A549 (cell line): Measurements from ENCODE around the gene ACTG2. TPM values are rescaled to one million over a fixed set of nuclear protein-coding genes. Genes with fewer than 3 reads are reported as not detected.
A peak's percentile ranks its signal among the peaks of the same experiment; 100 is the strongest.

Experiments
- ATAC-seq, 2 experiments: fragments of 200-7000 bp in 1 of 2; fragments of >200 bp in 1 of 2; cut with Nextera tagmentation in 1 of 2; cut with Tn5 transposase in 1 of 2; 3 replicates each; pipeline versions ENCODE4 v1.8.0 to v1.9.1; 2018 to 2020; ENCODE audit warnings: mild to moderate bottlenecking in 1 of 2, moderate library complexity in 1 of 2
- CTCF ChIA-PET: fragments of 300-600 bp; sonication (Branson Sonifier 250); formaldehyde crosslinking; extraction: SDS; loops from one replicate; lab custom pipeline; 2021; ENCODE audit warnings: antibody characterized with exemption, inconsistent platforms; lab: Yijun Ruan, JAX
- POLR2A ChIA-PET: fragments of 350-600 bp; formaldehyde crosslinking; extraction: SDS; loops from one replicate; lab custom pipeline; 2021; ENCODE audit warnings: antibody characterized with exemption, inconsistent platforms; lab: Yijun Ruan, JAX
- DNase-seq, 2 experiments: peaks; one replicate each; pipeline versions ENCODE4 v3.0.0 to v3.0.0-alpha.2; 2011 to 2016; ENCODE audit warnings: low read depth in 1 of 2, low spot score in 1 of 2
- FAIRE-seq: peaks from 2 replicates; lab custom pipeline; 2011; peaks lifted over from hg19 to GRCh38; lab: Jason Lieb, UNC
- H3K27ac ChIP-seq, 2 experiments: fragments of >200 bp; sonication (Bioruptor Twin); formaldehyde crosslinking; 3 replicates each; pipeline ENCODE4 v1.5.1; 2016 to 2017
- H3K4me1 ChIP-seq: fragments of >200 bp; sonication (Bioruptor Twin); formaldehyde crosslinking; 3 replicates; pipeline ENCODE4 v1.6.1; 2016
- H3K4me2 ChIP-seq: fragments of >200 bp; sonication (Bioruptor Twin); formaldehyde crosslinking; 3 replicates; pipeline ENCODE4 v1.6.1; 2016
- H3K4me3 ChIP-seq: fragments of >200 bp; sonication (Bioruptor Twin); formaldehyde crosslinking; 3 replicates; pipeline ENCODE4 v1.5.1; 2016
- H3K9me3 ChIP-seq: fragments of >200 bp; sonication (Bioruptor Twin); formaldehyde crosslinking; 3 replicates; pipeline ENCODE4 v1.6.1; 2016
- BCL3 ChIP-seq: fragments of >200 bp; sonication (Bioruptor Twin); formaldehyde crosslinking; IDR thresholded peaks from 3 replicates; pipeline ENCODE4 v1.6.1; 2016
- BHLHE40 ChIP-seq: IDR thresholded peaks from 2 replicates; pipeline ENCODE4 v1.6.1; 2012; ENCODE audit warnings: low read depth, low read length, inconsistent platforms
- CEBPB ChIP-seq, 2 experiments: fragments of >200 bp in 1 of 2; sonication (Bioruptor Twin) in 1 of 2; formaldehyde crosslinking in 1 of 2; IDR thresholded peaks; 2 replicates each; pipeline ENCODE4 v1.6.1; 2012 to 2016
- CHD2 ChIP-seq: fragments of 150-350 bp; IDR thresholded peaks from 2 replicates; pipeline ENCODE4 v1.6.1; 2014; ENCODE audit warnings: low read length; ENCODE audit not compliant: partially characterized antibody
- CHD4 ChIP-seq: fragments of 200-600 bp; sonication (generic); IDR thresholded peaks from 2 replicates; pipeline ENCODE4 v1.6.1; 2016; ENCODE audit warnings: antibody characterized with exemption, mild to moderate bottlenecking, borderline replicate concordance
- EHMT2 ChIP-seq: fragments of 200-600 bp; sonication (generic); IDR thresholded peaks from 2 replicates; pipeline ENCODE4 v1.6.1; 2016; ENCODE audit warnings: antibody characterized with exemption, low read depth, mild to moderate bottlenecking, moderate library complexity
- ELK1 ChIP-seq: fragments of 150-350 bp; IDR thresholded peaks from 2 replicates; pipeline ENCODE4 v1.6.1; 2014; ENCODE audit warnings: low read depth, mild to moderate bottlenecking, low read length
- FOXS1 ChIP-seq: fragments of 250-450 bp; sonication (Bioruptor Pico); IDR thresholded peaks from 2 replicates; pipeline ENCODE4 v1.5.0; 2020; ENCODE audit warnings: mild to moderate bottlenecking, moderate library complexity
- HDAC2 ChIP-seq: fragments of 200-600 bp; sonication (generic); IDR thresholded peaks from 2 replicates; pipeline ENCODE4 v1.6.1; 2016
- HOXA7 ChIP-seq: fragments of 250-450 bp; sonication (Bioruptor Pico); IDR thresholded peaks from 2 replicates; pipeline ENCODE4 v1.5.0; 2020; ENCODE audit warnings: mild to moderate bottlenecking, moderate library complexity
- JUN ChIP-seq, 2 experiments: fragments of >200 bp; sonication (Bioruptor Twin); formaldehyde crosslinking; IDR thresholded peaks; 2 replicates in 1 of 2; 3 replicates in 1 of 2; pipeline ENCODE4 v1.6.1; 2016 to 2017
- KDM5A ChIP-seq: fragments of 200-600 bp; sonication (generic); IDR thresholded peaks from 2 replicates; pipeline ENCODE4 v1.6.1; 2016; ENCODE audit warnings: antibody characterized with exemption, mild to moderate bottlenecking
- MAX ChIP-seq: IDR thresholded peaks from 2 replicates; pipeline ENCODE4 v1.6.1; 2012
- MYC ChIP-seq: IDR thresholded peaks from 2 replicates; pipeline ENCODE4 v1.6.1; 2012; ENCODE audit warnings: mild to moderate bottlenecking, inconsistent platforms, low read length, improper control_type of control experiment, borderline replicate concordance
- NFE2L2 ChIP-seq: fragments of 150-350 bp; conservative IDR thresholded peaks from 2 replicates; pipeline ENCODE4 v1.6.1; 2014; ENCODE audit warnings: low read length
- NPAS2 ChIP-seq: fragments of 250-450 bp; sonication (Bioruptor Pico); IDR thresholded peaks from 2 replicates; pipeline ENCODE4 v1.8.0; 2022; ENCODE audit warnings: mild to moderate bottlenecking, moderate library complexity, borderline replicate concordance
- PBX3 ChIP-seq: IDR thresholded peaks from 2 replicates; pipeline ENCODE4 v1.6.1; 2012
- PHF8 ChIP-seq: fragments of 200-600 bp; sonication (generic); IDR thresholded peaks from 2 replicates; pipeline ENCODE4 v1.6.1; 2016; ENCODE audit warnings: low read depth, mild to moderate bottlenecking, antibody characterized with exemption, moderate library complexity, borderline replicate concordance
- POLR2A ChIP-seq: IDR thresholded peaks from 2 replicates; pipeline ENCODE4 v1.6.1; 2012; ENCODE audit warnings: mild to moderate bottlenecking, low read length
- RAD21 ChIP-seq, 2 experiments: fragments of >200 bp in 1 of 2; sonication (Bioruptor Twin) in 1 of 2; formaldehyde crosslinking in 1 of 2; IDR thresholded peaks in 1 of 2; conservative IDR thresholded peaks in 1 of 2; 2 replicates in 1 of 2; 3 replicates in 1 of 2; pipeline ENCODE4 v1.6.1; 2012 to 2018; ENCODE audit warnings: inconsistent platforms in 1 of 2
- REST ChIP-seq: fragments of 200-600 bp; sonication (generic); IDR thresholded peaks from 2 replicates; pipeline ENCODE4 v1.6.1; 2016; ENCODE audit warnings: antibody characterized with exemption, mild to moderate bottlenecking, moderate library complexity
- SMC3 ChIP-seq: fragments of >200 bp; sonication (Bioruptor Twin); formaldehyde crosslinking; IDR thresholded peaks from 3 replicates; pipeline ENCODE4 v1.6.1; 2018; ENCODE audit warnings: inconsistent platforms
- SREBF2 ChIP-seq: fragments of 450-650 bp; IDR thresholded peaks from 2 replicates; pipeline ENCODE4 v1.6.1; 2014; ENCODE audit warnings: mild to moderate bottlenecking, moderate library complexity
- ZNF302 ChIP-seq: fragments of 250-450 bp; sonication (Bioruptor Pico); IDR thresholded peaks from 2 replicates; pipeline ENCODE4 v1.9.0; 2021; ENCODE audit warnings: inconsistent platforms, mild to moderate bottlenecking, moderate library complexity
- WGBS: methylation state at CpG from one replicate; pipeline ENCODE4 v1.1.6; 2017; ENCODE audit errors: missing lambda C conversion rate; 5-methylcytosine and 5-hydroxymethylcytosine counted together
- polyA plus RNA-seq, 4 experiments: library from polyadenylated mRNA; depleted of rRNA in 3 of 4; stranded (reverse); fragments of >200 nt; fragmentation: RNase III in 1 of 4; extraction: RNeasy Plus Mini Kit Qiagen cat#74134 plus additional on column Dnase treatment in 1 of 4; gene quantifications; 2 replicates in 3 of 4; 3 replicates in 1 of 4; pipeline ENCODE4 v1.2.3, GENCODE V29; 2011 to 2017

ACTG2 gene
- polyA plus RNA-seq, 2 of the 4 experiments (the other 2 are of a cell fraction): 0.04 to 0.26 TPM

GRCh38 chr2:73850009-73850408, 42.8 kb upstream of the ACTG2 start:
- H3K4me1 ChIP-seq: peaks cover 20% of the 10 kb centered on the region
- no peak for FAIRE-seq
- H3K4me2 ChIP-seq: no peak overlapping the region
- no peak overlapping the region for H3K4me3 ChIP-seq
- TF ChIP-seq CEBPB (IDR thresholded peaks at IDR 0.05) (no peak), FOXS1 (CRISPR knock-in tag) (no peak), REST (no peak), ZNF302 (CRISPR knock-in tag) (no peak), MYC (no peak), CHD4 (no peak), PHF8 (no peak), NFE2L2 (no peak), SREBF2 (no peak), HDAC2 (no peak), PBX3 (no peak), ELK1 (no peak), MAX (no peak), SMC3 (no peak), JUN (IDR thresholded peaks at IDR 0.05) (no peak), POLR2A (no peak), CHD2 (no peak)
- TF ChIP-seq, all 56 proteins: peak for 0
- 61% methylated on average over 2 of the region's 2 CpGs for WGBS
- CTCF ChIA-PET: interaction anchor here (1.1 to 1.4 kb wide), 3 partner anchors 12 to 29 kb away, joined by 3 to 4 read pairs (median 3); no protein-coding TSS in a partner anchor
- DNase-seq (no peak), ATAC-seq (no peak; a peak in 2 of 6 replicates)
- H3K9me3 ChIP-seq: no peaks in the 10 kb centered on the region
- H3K27ac ChIP-seq: no peak overlapping the region
- POLR2A ChIA-PET: no interaction called here

- POLR2A ChIA-PET: no interaction called here
- peaks cover 20% of the 10 kb centered on the region for H3K4me1 ChIP-seq
- 50% methylated on average over 3 of the region's 3 CpGs for WGBS
- peak overlapping the region in 1 of 2 experiments; percentile 58; a peak in 3 of 6 replicates for H3K27ac ChIP-seq
- no peak overlapping the region; the same call in 2 of the 3 replicates for H3K4me2 ChIP-seq
- H3K4me3 ChIP-seq: no peak overlapping the region
- H3K9me3 ChIP-seq: no peaks in the 10 kb centered on the region
- DNase-seq (peak; percentile 33 to 61), ATAC-seq (peak; percentile 84 to 86; a peak in 5 of 6 replicates), FAIRE-seq (no peak)
- CTCF ChIA-PET: interaction anchor here (0.6 to 1.4 kb wide), 5 partner anchors 12 to 797 kb away, joined by 3 to 5 read pairs (median 3); no protein-coding TSS in a partner anchor
- TF ChIP-seq EHMT2 (no peak), ZNF302 (CRISPR knock-in tag) (no peak), BHLHE40 (no peak), REST (no peak), ELK1 (no peak), KDM5A (no peak), RAD21 (conservative IDR thresholded peaks at IDR 0.05 in 1 of 2, IDR thresholded peaks at IDR 0.05 in 1 of 2) (peak in 1 of 2 experiments; percentile 37; a peak in 2 of 5 replicates), BCL3 (no peak), NPAS2 (CRISPR knock-in tag) (no peak), HOXA7 (CRISPR knock-in tag) (no peak)
Measured at GRCh38 chr2:73851274-73851673, 41.5 kb upstream of the ACTG2 start.
